HG03039 (cell line): ENCODE data around the gene GRIK4.

Source experiments
- ATAC-seq: cut with Tn5 transposase; IDR thresholded peaks from one replicate; pipeline ENCODE4 v1.9.1; 2021; ENCODE audit warnings: mild to moderate bottlenecking, moderate library complexity; ENCODE audit not compliant: unreplicated experiment

GRIK4 gene

DNA sequence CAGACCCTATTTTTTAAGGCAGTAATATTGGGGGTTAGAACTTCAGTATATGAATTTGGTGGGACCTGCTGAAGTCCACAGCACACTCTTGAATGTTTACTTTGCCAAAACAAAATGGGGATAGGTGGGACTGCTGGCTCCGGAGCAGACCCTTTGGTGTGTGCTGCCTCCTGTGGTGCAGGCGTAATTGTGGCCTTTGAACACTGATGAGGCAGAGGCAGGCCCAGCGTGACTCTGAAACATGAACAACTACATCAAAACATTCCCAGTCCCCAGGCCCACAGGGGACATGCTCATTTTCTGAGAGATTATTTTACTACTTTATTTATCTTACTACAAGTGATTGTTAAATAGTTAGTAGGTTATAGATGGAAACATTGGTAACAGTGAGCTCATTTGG is 287.3 kb downstream of the GRIK4 start:
- no peak for ATAC-seq

DNA sequence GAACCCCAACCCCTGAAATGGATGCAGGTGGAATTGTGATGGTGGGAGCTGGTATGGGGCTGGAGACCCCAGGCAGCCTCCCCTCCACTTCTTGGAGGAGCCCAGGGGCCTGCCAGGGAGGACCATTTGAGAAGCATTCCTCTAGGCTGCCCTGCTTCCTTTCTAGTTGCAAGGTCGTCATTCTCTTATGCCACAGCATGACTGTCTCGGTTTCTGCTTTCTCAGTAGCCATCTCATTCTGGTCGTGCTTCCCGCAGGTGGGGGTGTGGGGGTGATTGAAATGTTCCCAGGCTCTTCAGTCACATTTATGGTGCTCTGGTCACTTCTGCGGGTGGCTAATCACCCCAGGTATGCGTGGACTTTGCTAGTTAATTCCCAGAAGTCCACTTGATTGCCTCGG is 288.7 kb downstream of the GRIK4 start:
- no peak for ATAC-seq

DNA sequence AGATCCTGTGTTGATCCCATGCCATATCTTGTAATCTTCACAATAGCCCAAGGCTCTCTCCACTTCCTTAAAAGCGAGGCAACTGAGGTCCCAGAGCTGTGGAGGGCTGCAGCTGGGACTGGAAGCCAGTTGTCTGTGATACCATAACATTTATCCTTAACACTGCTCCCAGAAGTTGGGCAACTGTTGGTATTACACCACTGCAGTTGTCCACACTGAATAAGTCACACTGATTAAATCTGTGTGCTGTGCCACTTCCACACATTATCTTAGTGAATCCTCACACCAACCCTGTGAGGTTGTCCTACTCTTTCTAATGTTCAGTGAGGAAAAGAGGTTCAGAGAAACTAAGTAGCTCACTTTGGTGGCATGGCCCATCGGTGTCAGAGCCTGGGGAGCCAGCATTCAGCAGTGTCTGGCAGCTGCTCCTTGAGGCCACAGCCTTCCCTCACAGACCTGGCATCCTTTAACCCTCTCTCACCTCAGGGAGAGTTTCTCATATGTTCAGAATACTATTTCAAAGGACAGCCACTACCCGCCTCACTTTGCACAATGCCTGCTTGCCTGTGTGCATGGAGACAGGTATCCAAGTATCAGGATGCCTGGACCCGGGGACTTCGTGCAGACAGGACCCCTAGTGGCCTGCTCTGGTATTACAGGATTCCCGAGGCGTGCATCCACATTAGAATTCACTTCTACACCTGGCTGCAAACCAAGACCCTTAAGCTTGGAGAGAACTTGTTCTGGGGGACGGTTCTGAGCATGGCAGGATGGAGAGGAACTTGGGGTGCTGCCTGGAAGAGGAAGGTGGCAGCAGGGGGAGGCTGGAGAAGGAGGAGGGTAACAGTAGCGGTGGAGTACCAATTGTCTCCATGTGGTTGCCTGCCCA is 290.5 kb downstream of the GRIK4 start:
- ATAC-seq = no peak

DNA sequence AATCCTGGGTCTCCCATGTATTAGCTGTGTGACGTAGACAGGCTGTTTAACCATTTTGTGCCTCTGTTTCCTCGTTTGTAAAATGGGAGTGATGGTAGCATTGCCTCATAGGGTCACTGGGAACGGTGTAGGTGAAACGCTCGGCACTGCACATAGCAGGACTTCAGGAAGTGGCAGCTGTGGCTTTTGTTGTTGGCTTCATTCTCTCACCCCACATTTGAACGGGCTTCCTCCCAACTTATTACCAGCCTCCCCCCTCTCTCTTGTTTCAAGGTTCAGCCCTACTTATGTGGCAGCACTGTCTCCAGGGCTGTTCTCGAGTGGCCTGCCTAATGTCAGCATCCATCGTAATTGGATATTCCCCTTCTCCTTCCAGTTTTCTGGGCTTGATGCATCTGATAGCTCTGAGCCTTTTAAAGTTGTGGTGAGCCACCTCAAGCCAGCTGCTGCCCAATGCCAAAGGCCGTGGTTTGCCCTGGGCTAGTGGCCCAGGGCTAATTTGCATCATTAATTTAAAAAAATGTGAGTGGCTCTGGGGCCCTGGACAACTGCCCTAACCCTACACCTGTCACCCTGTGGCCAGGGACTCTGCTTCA is 294.5 kb downstream of the GRIK4 start:
- no peak for ATAC-seq

DNA sequence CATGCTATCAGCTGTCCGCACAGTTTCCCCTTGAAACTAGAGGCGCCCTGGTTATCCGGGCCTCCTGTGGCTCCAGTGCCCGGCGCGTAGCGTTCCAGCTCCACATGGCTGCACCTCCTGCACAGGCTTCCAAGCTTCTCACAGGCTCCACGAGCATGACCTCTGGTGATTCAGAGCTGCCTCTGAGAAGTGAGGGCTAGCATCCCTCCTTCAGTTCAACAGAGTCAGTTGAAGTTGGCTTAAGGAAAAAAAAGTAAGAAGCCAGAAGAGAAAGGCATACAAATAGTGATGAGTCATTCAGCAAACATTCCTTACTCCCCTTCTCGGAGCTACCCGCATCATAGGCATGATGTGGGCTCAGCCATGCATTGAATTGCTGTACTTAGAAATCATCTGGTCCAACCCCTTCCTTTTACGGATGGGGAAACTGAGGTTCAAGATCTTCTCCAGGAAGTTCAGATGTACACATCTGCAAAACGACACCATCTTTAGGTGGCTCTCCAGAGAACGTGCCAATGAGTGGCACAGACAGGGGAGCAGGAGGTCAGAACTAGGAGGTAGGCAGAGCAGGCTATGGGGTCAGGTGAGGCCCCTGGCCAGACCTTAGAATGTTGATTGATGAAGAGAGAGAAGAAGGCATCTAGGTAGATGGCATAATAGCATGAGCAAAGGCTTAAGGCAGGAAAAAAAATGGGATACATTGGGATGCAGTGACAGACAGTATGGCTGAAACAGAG is 296.0 kb downstream of the GRIK4 start:
- ATAC-seq = no peak

DNA sequence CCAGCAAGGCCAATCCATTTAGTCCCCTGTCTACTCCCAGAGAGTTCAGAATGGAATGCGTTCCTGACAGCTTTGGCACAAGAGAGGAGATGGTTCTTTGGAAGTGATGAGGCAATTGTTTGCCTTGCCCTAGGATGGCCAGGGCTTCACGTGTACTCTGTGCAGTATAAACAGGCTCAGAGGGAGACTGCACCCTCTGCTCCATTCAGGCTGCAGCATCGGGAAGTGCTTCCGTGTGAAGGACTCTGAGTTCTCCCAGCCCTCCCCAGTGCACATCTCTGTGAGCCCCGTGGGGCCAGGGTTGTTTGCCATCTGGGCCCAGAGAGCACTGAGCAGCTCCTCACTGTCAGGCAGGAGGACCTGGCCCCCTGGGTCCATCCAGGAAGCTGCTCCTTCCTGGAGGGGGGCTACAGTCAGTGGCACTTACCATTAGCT is 297.1 kb downstream of the GRIK4 start:
- no peak for ATAC-seq

DNA sequence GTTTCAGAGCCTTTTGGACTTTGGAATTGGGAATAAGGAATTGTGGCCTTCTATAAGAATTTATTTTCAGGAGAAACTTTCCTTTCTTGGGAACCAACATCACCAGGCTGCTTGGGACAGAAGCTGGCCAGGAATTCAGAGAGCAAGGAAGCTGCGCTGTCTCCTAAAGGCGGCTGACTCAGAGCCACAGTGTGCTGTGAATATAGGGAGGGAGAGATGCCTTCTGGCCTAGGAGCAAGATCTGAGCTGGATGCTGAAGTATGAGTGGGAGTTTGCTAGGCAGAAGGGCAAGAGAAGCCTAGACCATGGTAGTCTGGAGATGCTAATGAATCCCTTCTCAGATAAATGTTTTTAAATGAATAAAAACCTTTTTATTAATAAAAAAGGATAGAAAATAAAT is 298.7 kb downstream of the GRIK4 start:
- no peak for ATAC-seq

DNA sequence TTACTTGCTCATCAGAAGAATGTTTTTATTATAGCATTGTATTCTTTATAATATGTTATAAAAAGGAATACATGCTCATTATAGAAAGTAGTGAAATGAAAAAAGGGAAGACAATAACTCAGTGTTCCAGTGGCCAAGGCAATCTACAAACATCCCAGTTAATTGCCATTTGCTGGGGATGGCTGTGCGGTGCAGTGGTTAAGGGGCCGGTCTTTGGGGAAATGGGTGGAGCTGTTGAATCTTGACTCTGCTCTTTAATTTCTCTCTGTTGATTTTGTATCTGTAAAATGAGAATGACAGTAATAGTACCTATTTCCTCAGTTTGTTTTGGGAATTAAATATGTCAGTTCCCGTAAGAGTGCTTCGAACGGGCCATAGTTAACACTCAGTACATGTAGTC is 299.7 kb downstream of the GRIK4 start:
- ATAC-seq = no peak

DNA sequence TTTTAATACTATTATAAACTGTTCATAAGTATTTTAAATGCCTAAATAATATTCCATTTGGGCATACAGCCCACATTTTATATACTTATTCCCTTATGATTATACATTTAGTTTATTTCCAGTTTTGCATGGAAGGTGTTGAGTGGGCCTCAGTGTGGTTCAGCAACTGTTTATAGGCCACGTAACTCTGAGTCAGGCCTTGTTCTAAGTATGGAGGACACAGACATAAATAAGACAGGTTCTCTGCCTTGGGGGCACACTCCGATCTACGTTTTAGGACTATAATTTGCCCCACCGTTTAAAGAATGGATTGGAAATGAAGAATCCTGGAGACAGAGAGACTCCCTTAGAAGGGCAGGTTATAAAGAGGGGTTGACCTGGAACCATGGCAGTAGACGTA is 300.2 kb downstream of the GRIK4 start:
- ATAC-seq = no peak

DNA sequence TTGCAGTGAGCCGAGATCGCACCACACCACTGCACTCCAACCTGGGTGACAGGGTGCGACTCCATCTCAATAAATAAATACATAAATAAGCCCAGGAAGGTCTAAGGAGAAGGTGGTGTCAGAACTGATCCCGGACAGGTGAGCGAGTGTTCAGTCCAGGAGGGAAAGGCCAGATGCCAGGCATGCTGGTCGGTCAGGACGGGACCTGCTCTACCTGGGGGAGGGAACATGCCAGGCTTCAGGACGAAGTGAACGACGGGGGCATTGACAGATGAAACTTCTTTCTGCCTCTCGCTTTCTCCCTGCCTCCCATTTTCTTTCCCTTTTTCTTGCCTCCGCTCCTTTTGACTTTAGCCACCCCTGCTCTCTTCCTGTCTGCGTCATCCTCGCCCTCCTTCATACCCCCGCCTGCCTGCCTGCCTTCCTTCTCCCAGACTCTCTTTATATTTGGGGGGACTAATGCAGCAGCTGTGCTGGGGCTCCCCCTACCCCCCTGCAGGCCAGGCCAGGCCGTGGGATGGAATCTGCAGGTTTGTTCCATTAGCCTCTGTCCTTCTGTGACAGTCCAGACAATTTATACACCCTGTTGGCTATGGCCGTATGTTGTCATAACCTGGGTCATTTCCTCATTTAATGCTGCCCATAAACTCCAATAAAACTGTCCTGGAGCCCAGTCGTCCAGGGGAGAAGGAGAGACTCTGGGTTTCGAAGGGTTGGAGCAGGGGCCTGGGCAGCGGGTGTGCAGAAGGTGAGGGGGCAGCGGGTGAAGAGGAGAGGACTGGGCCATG is 303.2 kb downstream of the GRIK4 start:
- ATAC-seq = no peak

DNA sequence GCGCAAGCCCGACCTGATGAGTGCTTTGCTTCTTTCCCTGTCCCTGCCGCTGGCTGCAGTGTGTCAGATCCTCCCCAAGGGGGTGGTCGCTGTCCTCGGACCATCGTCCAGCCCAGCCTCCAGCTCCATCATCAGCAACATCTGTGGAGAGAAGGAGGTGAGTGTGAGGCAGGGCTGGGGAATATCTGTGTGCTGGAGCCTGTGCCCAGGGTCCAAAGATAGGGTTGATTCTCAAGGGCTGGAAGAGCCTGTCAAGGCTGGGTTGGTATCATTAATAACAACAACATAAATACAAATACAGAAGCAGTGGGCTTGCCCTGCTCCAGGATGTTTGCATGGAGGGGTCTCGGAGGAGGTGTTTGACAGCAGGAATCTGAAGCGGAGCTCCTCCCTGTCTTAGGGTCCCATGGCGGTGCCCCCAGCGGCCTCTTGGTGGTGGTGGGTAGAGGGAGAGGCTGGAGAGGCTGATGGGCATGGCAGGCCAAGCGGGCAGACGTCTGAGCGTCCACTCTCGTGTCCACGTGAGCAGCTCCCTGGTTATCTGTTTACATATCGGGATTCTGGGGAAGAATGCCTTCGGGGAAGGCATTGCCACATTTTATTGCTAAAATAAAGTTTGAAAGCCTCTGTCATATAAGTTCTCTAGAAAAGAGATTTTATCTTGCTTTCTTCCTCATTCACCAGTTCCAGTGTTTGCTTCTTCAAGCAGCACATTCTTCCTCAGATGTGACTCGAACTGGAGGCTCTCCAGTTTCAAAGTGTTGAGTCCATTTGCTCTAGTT is 304.0 kb downstream of the GRIK4 start:
- ATAC-seq = no peak

DNA sequence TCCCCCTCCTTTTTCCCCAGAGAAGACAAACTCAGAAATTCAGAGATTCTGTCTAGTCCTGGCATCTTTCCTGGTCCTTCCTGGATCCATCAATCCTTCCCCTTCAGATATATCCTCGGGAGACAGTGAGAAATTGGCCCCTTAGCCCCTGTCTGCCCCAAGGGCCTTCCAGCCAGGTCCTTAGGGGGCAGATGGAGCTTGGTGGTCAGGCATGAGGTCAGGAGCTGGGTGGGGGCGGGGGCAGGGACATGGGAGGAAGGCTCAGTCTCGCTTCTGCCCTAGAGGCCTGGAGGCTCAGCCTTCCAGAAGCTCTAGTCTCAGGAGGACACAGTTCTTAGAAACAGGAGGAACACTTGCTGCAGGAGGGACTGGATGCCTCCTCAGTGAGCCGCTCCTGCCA is 304.6 kb downstream of the GRIK4 start:
- ATAC-seq = no peak

DNA sequence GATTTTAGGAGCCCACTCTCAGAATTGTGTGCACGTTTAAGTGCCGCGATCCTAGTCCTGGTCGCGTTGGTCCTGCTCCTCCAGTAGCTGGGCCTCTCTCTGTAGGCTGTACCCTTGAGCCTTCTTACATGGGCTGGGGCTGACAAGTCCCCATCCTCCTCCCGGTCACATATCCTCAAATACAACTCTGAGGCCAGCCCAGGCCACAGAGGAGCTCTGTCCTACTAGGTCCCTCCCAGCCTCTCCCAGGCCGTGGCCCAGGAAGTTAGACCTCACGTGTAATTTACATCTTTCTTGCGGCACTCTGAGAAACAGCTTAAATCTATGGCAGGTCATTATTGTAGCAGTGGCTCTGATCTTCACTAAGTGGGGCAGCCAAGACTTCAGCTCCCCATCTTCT is 305.2 kb downstream of the GRIK4 start:
- ATAC-seq = no peak

DNA sequence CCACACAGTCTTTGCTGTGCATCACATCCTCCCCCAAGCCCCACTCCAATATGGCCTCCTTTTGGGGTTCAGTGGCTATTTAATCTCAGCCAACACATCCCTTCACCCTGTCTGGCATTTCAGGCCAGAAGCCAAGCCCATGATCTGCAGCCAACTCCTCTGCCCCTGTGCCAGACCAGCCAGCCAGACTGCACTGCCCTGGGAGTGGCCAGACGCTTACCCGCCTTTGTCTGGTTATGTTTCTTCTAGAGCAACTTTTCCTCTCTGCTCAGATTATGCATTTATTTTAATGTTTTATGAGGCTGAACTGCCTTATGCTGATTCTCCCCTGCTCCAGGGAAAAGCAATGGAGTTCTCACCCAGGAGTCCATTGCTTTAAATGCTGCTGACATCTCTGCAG is 305.6 kb downstream of the GRIK4 start:
- no peak for ATAC-seq

DNA sequence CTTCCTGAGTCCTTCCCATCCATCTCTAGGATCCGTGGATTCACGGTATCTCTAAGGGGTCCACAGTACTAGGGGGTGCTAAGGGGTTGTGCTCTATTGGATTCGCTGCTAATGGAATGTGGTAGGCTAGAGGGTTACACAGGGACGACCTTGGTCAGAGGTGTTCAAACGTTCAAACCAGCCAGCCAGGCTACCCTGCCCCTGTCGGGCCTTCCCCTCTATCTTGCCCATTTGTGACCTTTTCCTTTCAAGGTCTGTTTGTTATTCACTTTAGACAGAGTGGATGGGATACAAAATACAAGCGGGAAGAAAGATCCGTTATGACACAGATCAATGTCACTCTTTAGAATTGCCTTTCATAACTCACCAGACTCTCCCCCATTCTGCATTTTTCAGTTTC is 306.5 kb downstream of the GRIK4 start:
- no peak for ATAC-seq

DNA sequence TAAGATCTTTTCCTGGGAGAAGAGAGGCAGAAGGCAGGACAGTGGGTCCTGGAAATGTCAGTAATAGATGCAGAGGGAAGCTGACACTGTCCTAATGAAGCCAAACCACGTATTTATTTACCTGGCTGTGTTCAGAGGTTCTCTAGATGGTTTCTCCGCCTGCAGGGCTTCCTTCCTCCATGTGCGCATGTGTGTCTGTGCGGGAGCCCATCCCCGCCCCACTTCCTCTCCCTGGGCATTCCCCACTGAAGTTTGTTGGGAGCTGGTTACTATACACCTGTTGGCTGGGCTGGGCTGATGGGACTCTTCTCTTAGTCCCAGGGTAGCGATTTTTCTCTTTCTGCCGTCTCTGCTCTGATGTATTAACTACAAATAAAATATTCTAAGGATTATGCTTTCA is 307.5 kb downstream of the GRIK4 start:
- ATAC-seq = no peak

DNA sequence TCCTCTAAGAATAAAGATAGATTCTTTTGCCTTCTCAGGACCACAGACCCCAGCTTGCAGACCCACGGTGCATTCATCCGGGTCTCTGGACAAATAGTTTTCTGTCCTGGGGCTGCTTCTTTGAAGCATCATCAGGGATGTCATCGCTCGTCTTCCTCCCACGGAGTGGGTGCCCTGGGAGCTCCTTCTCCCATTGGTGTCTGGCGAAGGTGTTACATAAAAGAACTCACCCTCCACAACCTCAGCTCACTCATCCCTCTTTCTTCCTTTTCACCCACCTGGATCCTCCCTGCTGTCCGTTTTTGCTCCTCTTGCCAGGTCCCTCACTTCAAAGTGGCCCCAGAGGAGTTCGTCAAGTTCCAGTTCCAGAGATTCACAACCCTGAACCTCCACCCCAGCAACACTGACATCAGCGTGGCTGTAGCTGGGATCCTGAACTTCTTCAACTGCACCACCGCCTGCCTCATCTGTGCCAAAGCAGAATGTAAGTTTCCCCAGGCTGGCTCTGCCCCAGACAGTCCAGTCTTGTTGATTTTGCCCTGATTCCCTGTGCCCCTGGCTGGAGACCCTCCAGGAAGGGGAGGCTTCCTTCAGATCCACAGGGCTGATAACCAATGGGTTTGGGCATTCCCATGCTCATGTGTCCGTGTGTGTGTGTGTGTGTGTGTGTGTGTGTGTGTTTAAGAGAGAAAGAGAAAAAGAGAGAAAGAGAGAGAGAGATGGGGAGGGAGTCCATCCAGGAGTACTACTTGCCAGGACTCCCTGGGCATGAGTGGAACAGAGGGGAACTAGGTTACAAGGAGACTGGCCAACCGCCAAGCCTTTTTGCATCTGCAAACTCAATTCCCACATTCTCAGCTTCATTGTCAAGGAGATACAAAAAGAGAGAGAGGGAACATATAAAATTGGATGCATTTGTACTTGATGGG is 308.2 kb downstream of the GRIK4 start:
- no peak for ATAC-seq

DNA sequence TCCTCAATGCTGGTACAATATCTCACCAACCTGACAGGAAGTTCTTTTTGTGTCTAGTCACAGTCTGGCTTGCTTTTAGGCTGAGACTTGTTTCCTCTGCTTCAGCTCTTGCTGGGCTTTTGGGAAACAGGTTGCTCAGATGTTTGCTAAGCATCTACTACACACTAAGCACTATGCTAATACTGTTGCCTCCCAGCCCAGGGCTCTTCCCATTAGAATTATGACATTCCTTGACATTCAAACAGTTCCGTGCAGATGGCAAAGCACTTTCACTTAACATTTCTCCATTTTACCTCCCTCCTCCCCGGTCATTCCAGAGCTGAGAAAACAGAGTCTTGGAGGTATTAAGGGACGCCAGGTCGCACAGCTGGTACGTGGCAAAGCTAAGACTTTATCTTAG is 311.6 kb downstream of the GRIK4 start:
- ATAC-seq = no peak

DNA sequence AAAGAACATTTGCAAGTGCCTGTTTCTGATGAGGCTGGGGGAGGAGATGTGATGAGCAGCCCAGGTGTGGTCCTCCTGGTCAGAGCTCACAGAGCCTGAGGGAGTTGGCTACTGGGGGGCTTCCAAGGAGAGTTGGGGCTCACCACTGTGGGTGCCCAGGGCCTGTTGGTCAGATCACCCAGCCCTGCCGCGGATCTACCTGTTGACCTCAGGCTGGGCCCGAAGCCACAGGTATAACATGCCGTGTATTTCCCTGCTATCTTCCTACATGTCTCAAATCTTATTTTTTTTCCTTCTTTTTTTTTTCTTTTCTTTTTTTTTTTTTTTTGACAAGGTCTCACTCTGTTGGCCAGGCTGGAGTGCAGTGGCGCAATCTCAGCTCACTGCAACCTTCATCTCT is 312.7 kb downstream of the GRIK4 start:
- ATAC-seq = no peak
